SJSA1 (cell line): ENCODE data around the gene HTATSF1. TPM values are rescaled to one million over a fixed set of nuclear protein-coding genes. Genes with fewer than 3 reads are reported as not detected.

ENCODE experiments used
- DNase-seq, 2 experiments: peaks; one replicate each; pipeline ENCODE4 v3.0.0-alpha.2; 2015 to 2020; ENCODE audit warnings: low spot score in 2 of 2, low read depth in 1 of 2
- H3K27ac ChIP-seq: fragments of 250-450 bp; sonication (Bioruptor Pico); 2 replicates; pipeline ENCODE4 v1.5.1; 2020; ENCODE audit warnings: mild to moderate bottlenecking, moderate library complexity
- H3K27me3 ChIP-seq: fragments of 250-450 bp; sonication (Bioruptor Pico); replicated peaks from 2 replicates; pipeline ENCODE4 v1.5.1; 2020; ENCODE audit warnings: mild to moderate bottlenecking, moderate library complexity
- H3K36me3 ChIP-seq: fragments of 250-450 bp; sonication (Bioruptor Pico); 2 replicates; pipeline ENCODE4 v1.5.1; 2020; ENCODE audit warnings: mild to moderate bottlenecking
- H3K4me1 ChIP-seq: fragments of 250-450 bp; sonication (Bioruptor Pico); replicated peaks from 2 replicates; pipeline ENCODE4 v1.6.1; 2021; ENCODE audit warnings: mild to moderate bottlenecking
- H3K4me3 ChIP-seq: fragments of 250-450 bp; sonication (Bioruptor Pico); 2 replicates; pipeline ENCODE4 v1.5.1; 2020; ENCODE audit warnings: mild to moderate bottlenecking
- H3K9me3 ChIP-seq: fragments of 250-450 bp; sonication (Bioruptor Pico); replicated peaks from 2 replicates; pipeline ENCODE4 v1.5.1; 2020; ENCODE audit warnings: mild to moderate bottlenecking
- total RNA-seq: library from RNA; depleted of rRNA; stranded (reverse); fragments of >200 nt; shearing (Covaris generic); gene quantifications from 2 replicates; pipeline ENCODE4 v1.2.3, GENCODE V29; 2014

The HTATSF1 gene
- total RNA-seq, 1 experiment from 2014 or later, result 90.4 TPM

GRCh38 chrX:136528645-136529315 lies 31.4 kb downstream of the HTATSF1 start:
- DNase-seq, result no peak
- no peaks in the 10 kb centered on the region for H3K4me1 ChIP-seq
- no peak overlapping the region for H3K4me3 ChIP-seq
- H3K27ac ChIP-seq, result no peak overlapping the region
- H3K27me3 ChIP-seq, result no peaks in the 10 kb centered on the region
- H3K9me3 ChIP-seq, result no peaks in the 10 kb centered on the region
- H3K36me3 ChIP-seq, result no peaks in the 10 kb centered on the region

- Histone ChIP-seq H3K4me3 (no peak overlapping the region), H3K4me1 (no peaks in the 10 kb centered on the region), H3K9me3 (no peaks in the 10 kb centered on the region), H3K27me3 (no peaks in the 10 kb centered on the region), H3K36me3 (no peaks in the 10 kb centered on the region), H3K27ac (no peak overlapping the region)
- DNase-seq, result no peak
Measured at GRCh38 chrX:136529795-136530194, 32.4 kb downstream of the HTATSF1 start.

- no peaks in the 10 kb centered on the region for H3K4me1 ChIP-seq
- DNase-seq, result no peak
- H3K27ac ChIP-seq, result no peak within 1 kb of the TSS
- no peaks in the 10 kb centered on the region for H3K36me3 ChIP-seq
- no peaks in the 10 kb centered on the region for H3K27me3 ChIP-seq
- H3K4me3 ChIP-seq, result no peak within 1 kb of the TSS
- no peaks in the 10 kb centered on the region for H3K9me3 ChIP-seq
Measured at GRCh38 chrX:136531951-136532350, 34.6 kb downstream of the HTATSF1 start, which contains the start of gene VGLL1. VGLL1 (plus strand) TSS chrX:136532215; CDS start chrX:136536021, 3,806 bp downstream.

GRCh38 chrX:136534131-136534530 lies 36.7 kb downstream of the HTATSF1 start:
- Histone ChIP-seq H3K36me3 (no peaks in the 10 kb centered on the region), H3K27ac (no peak overlapping the region), H3K4me3 (no peak overlapping the region), H3K9me3 (no peaks in the 10 kb centered on the region), H3K27me3 (no peaks in the 10 kb centered on the region), H3K4me1 (no peaks in the 10 kb centered on the region)
- DNase-seq, result no peak

GRCh38 chrX:136538811-136539210 lies 41.4 kb downstream of the HTATSF1 start:
- Histone ChIP-seq H3K4me3 (no peak overlapping the region), H3K9me3 (no peaks in the 10 kb centered on the region), H3K36me3 (no peaks in the 10 kb centered on the region), H3K4me1 (no peaks in the 10 kb centered on the region), H3K27me3 (no peaks in the 10 kb centered on the region), H3K27ac (no peak overlapping the region)
- DNase-seq, result no peak

GRCh38 chrX:136540226-136540625 lies 42.8 kb downstream of the HTATSF1 start:
- Histone ChIP-seq H3K27ac (no peak overlapping the region), H3K4me1 (no peaks in the 10 kb centered on the region), H3K9me3 (no peaks in the 10 kb centered on the region), H3K27me3 (no peaks in the 10 kb centered on the region), H3K4me3 (no peak overlapping the region), H3K36me3 (no peaks in the 10 kb centered on the region)
- no peak for DNase-seq

GRCh38 chrX:136541294-136541693 lies 43.9 kb downstream of the HTATSF1 start:
- H3K36me3 ChIP-seq, result no peaks in the 10 kb centered on the region
- H3K27me3 ChIP-seq, result no peaks in the 10 kb centered on the region
- no peaks in the 10 kb centered on the region for H3K4me1 ChIP-seq
- DNase-seq, result no peak
- no peak overlapping the region for H3K27ac ChIP-seq
- no peaks in the 10 kb centered on the region for H3K9me3 ChIP-seq
- H3K4me3 ChIP-seq, result no peak overlapping the region

- no peaks in the 10 kb centered on the region for H3K36me3 ChIP-seq
- H3K4me1 ChIP-seq, result no peaks in the 10 kb centered on the region
Measured at GRCh38 chrX:136542281-136542680, 44.9 kb downstream of the HTATSF1 start.

GRCh38 chrX:136546371-136546781 lies 49.0 kb downstream of the HTATSF1 start:
- Histone ChIP-seq H3K36me3 (no peaks in the 10 kb centered on the region), H3K27ac (no peak overlapping the region), H3K27me3 (no peaks in the 10 kb centered on the region; the same call in 1 of the 2 replicates), H3K4me1 (no peaks in the 10 kb centered on the region), H3K4me3 (no peak overlapping the region), H3K9me3 (no peaks in the 10 kb centered on the region)
- DNase-seq, result no peak

More at GRCh38 chrX:136542281-136542680, 44.9 kb downstream of the HTATSF1 start:
- Histone ChIP-seq H3K27me3 (no peaks in the 10 kb centered on the region), H3K9me3 (no peaks in the 10 kb centered on the region), H3K4me3 (no peak overlapping the region), H3K27ac (no peak overlapping the region)
- no peak for DNase-seq

- Histone ChIP-seq H3K9me3 (no peaks in the 10 kb centered on the region), H3K4me1 (no peaks in the 10 kb centered on the region), H3K36me3 (no peaks in the 10 kb centered on the region), H3K27me3 (no peaks in the 10 kb centered on the region; the same call in 1 of the 2 replicates), H3K4me3 (no peak overlapping the region), H3K27ac (no peak overlapping the region)
- no peak for DNase-seq
Measured at GRCh38 chrX:136549226-136549625, 51.8 kb downstream of the HTATSF1 start.

GRCh38 chrX:136551410-136551809 lies 54.0 kb downstream of the HTATSF1 start:
- H3K9me3 ChIP-seq, result no peaks in the 10 kb centered on the region
- no peak for DNase-seq
- H3K4me3 ChIP-seq, result no peak overlapping the region
- H3K4me1 ChIP-seq, result no peaks in the 10 kb centered on the region
- no peak overlapping the region for H3K27ac ChIP-seq
- H3K27me3 ChIP-seq, result no peaks in the 10 kb centered on the region; the same call in 1 of the 2 replicates
- no peaks in the 10 kb centered on the region for H3K36me3 ChIP-seq

- no peaks in the 10 kb centered on the region for H3K36me3 ChIP-seq
- no peak for DNase-seq
- H3K27me3 ChIP-seq, result no peaks in the 10 kb centered on the region
- no peak overlapping the region for H3K4me3 ChIP-seq
- H3K9me3 ChIP-seq, result no peaks in the 10 kb centered on the region
- H3K4me1 ChIP-seq, result no peaks in the 10 kb centered on the region
- H3K27ac ChIP-seq, result no peak overlapping the region
Measured at GRCh38 chrX:136555694-136556093, 58.3 kb downstream of the HTATSF1 start.
